ENCODE measurements around the gene CARD6. TPM values are rescaled to one million over a fixed set of nuclear protein-coding genes. Genes with fewer than 3 reads are reported as not detected.
"Not testable (repeated sequence)": the region's sequence is repeated elsewhere in the genome, so short reads cannot be mapped to it uniquely, and the experiment has no call there.

The CARD6 gene
- total and polyA plus RNA-seq, 2 of the 4 experiments (the other 2 are of a cell fraction): 1.8 to 4.3 TPM

- no peaks in the 10 kb centered on the region for H3K9me3 ChIP-seq (ENCODE audit: control insufficient read depth, insufficient read depth, low read length)
- no peak overlapping the region for H2BK5ac ChIP-seq (ENCODE audit: low read depth, low read length, poor library complexity, severe bottlenecking)
- no peak overlapping the region for H3K18ac ChIP-seq (ENCODE audit: low read depth, low read length)
- dilution Hi-C loops (cut with HindIII; ENCODE audit: low sequenced_read_pairs, unreplicated experiment): no loop called here
- in situ Hi-C loops (cut with MboI; ENCODE audit: low sequenced_read_pairs): no loop called here
- intact Hi-C loops (cut with micrococcal nuclease): no loop called here
- H3K27me3 ChIP-seq (ENCODE audit: control insufficient read depth, insufficient read depth, low read length): no peaks in the 10 kb centered on the region
- no peak overlapping the region for H2BK120ac ChIP-seq (ENCODE audit: low read depth, low read length)
- POLR2A ChIA-PET (ENCODE audit: unreplicated experiment): no interaction called here
- no peak overlapping the region for H3K9ac ChIP-seq (ENCODE audit: low read depth, low read length)
- no peaks in the 10 kb centered on the region for H4K20me1 ChIP-seq (ENCODE audit: insufficient read depth, low read length)
- no peak overlapping the region for H4K8ac ChIP-seq (ENCODE audit: low read depth in 2 of 2, low read length in 2 of 2)
- TF ChIP-seq FOS (IDR thresholded peaks at IDR 0.05; ENCODE audit: low read depth, low read length): no peak
- no peak for TF ChIP-seq RAD21 (IDR thresholded peaks at IDR 0.05; ENCODE audit: low read length)
- no peak for TF ChIP-seq RFX5 (IDR thresholded peaks at IDR 0.05; ENCODE audit: low read depth, low read length)
- no peak for TF ChIP-seq NFE2L2 (IDR thresholded peaks at IDR 0.05; ENCODE audit: low read depth, low read length)
- no peak for TF ChIP-seq RCOR1 (IDR thresholded peaks at IDR 0.05; ENCODE audit: insufficient replicate concordance, low read length)
- no peak for TF ChIP-seq CHD1 (IDR thresholded peaks at IDR 0.05; ENCODE audit: low read depth, low read length)
- no peak for TF ChIP-seq CTCF (conservative IDR thresholded peaks at IDR 0.05; ENCODE audit: low read depth, low read length)
- H3K36me3 ChIP-seq (ENCODE audit: control insufficient read depth, insufficient read depth, low read length): no peaks in the 10 kb centered on the region
- no peaks in the 10 kb centered on the region for H3K9me1 ChIP-seq (ENCODE audit: insufficient read depth, low read length)
- no peak overlapping the region for H4K91ac ChIP-seq (ENCODE audit: insufficient read depth, low read depth, low read length)
- H3K4me3 ChIP-seq (ENCODE audit: insufficient read depth, low read depth, low read length): no peak overlapping the region
- no peak overlapping the region for H3K4ac ChIP-seq (ENCODE audit: low read depth, low read length)
- no peak overlapping the region for H3K4me2 ChIP-seq (ENCODE audit: low read depth, low read length)
- no peak overlapping the region for H3K14ac ChIP-seq (replicated peaks; ENCODE audit: low read depth, low read length)
- H3K23ac ChIP-seq (ENCODE audit: low read depth, low read length): no peak overlapping the region
- no peak overlapping the region for H2AK5ac ChIP-seq (ENCODE audit: low read depth, low read length)
- no peak overlapping the region for H2BK15ac ChIP-seq (ENCODE audit: low read depth, low read length)
- CTCF ChIA-PET: no interaction called here
- H3K4me1 ChIP-seq (ENCODE audit: control insufficient read depth, insufficient read depth, low read length): no peaks in the 10 kb centered on the region
- ATAC-seq (ENCODE audit: low read depth): no peak
- no peak overlapping the region for H2AFZ ChIP-seq (replicated peaks; ENCODE audit: low read length, poor library complexity)
- no peak for DNase-seq
- no peak overlapping the region for H3K56ac ChIP-seq (ENCODE audit: extremely low read depth, insufficient read depth, low read length)
- no peak overlapping the region for H4K5ac ChIP-seq (ENCODE audit: low read depth, low read length)
- H3K27ac ChIP-seq (ENCODE audit: insufficient read depth, low read length): no peak overlapping the region
- no peak overlapping the region for H2BK20ac ChIP-seq (ENCODE audit: low read depth, low read length)
- no peak overlapping the region for H2AK9ac ChIP-seq (replicated peaks; ENCODE audit: low read depth, low read length, poor library complexity)
- H3K79me1 ChIP-seq (ENCODE audit: low read depth in 1 of 2, low read length in 2 of 2): no peaks in the 10 kb centered on the region
- BruUV-seq (replicated peaks): no TSS peak
Observed at GRCh38 chr5:40860711-40861110, 19.5 kb downstream of the CARD6 start.

- H4K8ac ChIP-seq (ENCODE audit: low read depth in 2 of 2, low read length in 2 of 2); H2BK5ac ChIP-seq (ENCODE audit: low read depth, low read length, poor library complexity, severe bottlenecking); H3K9me1 ChIP-seq (ENCODE audit: insufficient read depth, low read length); POLR2A ChIA-PET (ENCODE audit: unreplicated experiment); dilution Hi-C loops (cut with HindIII; ENCODE audit: low sequenced_read_pairs, unreplicated experiment); H3K79me1 ChIP-seq (ENCODE audit: low read depth in 1 of 2, low read length in 2 of 2); H4K20me1 ChIP-seq (ENCODE audit: insufficient read depth, low read length); H3K9me3 ChIP-seq (ENCODE audit: control insufficient read depth, insufficient read depth, low read length); H3K27me3 ChIP-seq (ENCODE audit: control insufficient read depth, insufficient read depth, low read length); H2AK5ac ChIP-seq (ENCODE audit: low read depth, low read length); H3K9ac ChIP-seq (ENCODE audit: low read depth, low read length); H3K56ac ChIP-seq (ENCODE audit: extremely low read depth, insufficient read depth, low read length); H3K4ac ChIP-seq (ENCODE audit: low read depth, low read length); H2BK15ac ChIP-seq (ENCODE audit: low read depth, low read length); in situ Hi-C loops (cut with MboI; ENCODE audit: low sequenced_read_pairs); DNase-seq; H2AFZ ChIP-seq (replicated peaks; ENCODE audit: low read length, poor library complexity); ATAC-seq (ENCODE audit: low read depth); H3K36me3 ChIP-seq (ENCODE audit: control insufficient read depth, insufficient read depth, low read length); H2BK120ac ChIP-seq (ENCODE audit: low read depth, low read length); intact Hi-C loops (cut with micrococcal nuclease); H3K4me2 ChIP-seq (ENCODE audit: low read depth, low read length); CTCF ChIA-PET; H3K18ac ChIP-seq (ENCODE audit: low read depth, low read length); BruUV-seq (replicated peaks); H2AK9ac ChIP-seq (replicated peaks; ENCODE audit: low read depth, low read length, poor library complexity); H3K23ac ChIP-seq (ENCODE audit: low read depth, low read length); H3K4me3 ChIP-seq (ENCODE audit: insufficient read depth, low read depth, low read length); H3K4me1 ChIP-seq (ENCODE audit: control insufficient read depth, insufficient read depth, low read length); H3K14ac ChIP-seq (replicated peaks; ENCODE audit: low read depth, low read length); H3K27ac ChIP-seq (ENCODE audit: insufficient read depth, low read length); H4K5ac ChIP-seq (ENCODE audit: low read depth, low read length); H2BK20ac ChIP-seq (ENCODE audit: low read depth, low read length); H4K91ac ChIP-seq (ENCODE audit: insufficient read depth, low read depth, low read length): not testable (repeated sequence)
- WGBS, 2 experiments (ENCODE audit: extremely low coverage in 2 of 2, insufficient read length in 1 of 2): 0% methylated on average over 1 of the region's 5 CpGs; no CpG with 5 or more reads in 1 of the 2 experiments
Observed at GRCh38 chr5:40865004-40865403, 23.8 kb downstream of the CARD6 start.

Measured in IMR-90 (cell line).